IPS-15b (cell line): ENCODE results near the gene ELAC1.

ENCODE experiments used
- H3K27me3 ChIP-seq: one replicate; pipeline ENCODE4 v1.6.1; 2013; ENCODE audit warnings: low read length; ENCODE audit not compliant: control insufficient read depth, insufficient read depth
- H3K36me3 ChIP-seq: one replicate; pipeline ENCODE4 v1.6.1; 2013; ENCODE audit warnings: low read length; ENCODE audit not compliant: control insufficient read depth, insufficient read depth
- H3K4me1 ChIP-seq: one replicate; pipeline ENCODE4 v1.6.1; 2013; ENCODE audit warnings: mild to moderate bottlenecking, low read length; ENCODE audit not compliant: control insufficient read depth, insufficient read depth
- H3K4me3 ChIP-seq: one replicate; pipeline ENCODE4 v1.5.1; 2013; ENCODE audit warnings: low read depth, low read length
- H3K9ac ChIP-seq: one replicate; pipeline ENCODE4 v1.6.1; 2013; ENCODE audit warnings: low read depth, mild to moderate bottlenecking, low read length
- H3K9me3 ChIP-seq: one replicate; pipeline ENCODE4 v1.6.1; 2013; ENCODE audit warnings: mild to moderate bottlenecking, low read length; ENCODE audit not compliant: control insufficient read depth, insufficient read depth

The ELAC1 gene

DNA sequence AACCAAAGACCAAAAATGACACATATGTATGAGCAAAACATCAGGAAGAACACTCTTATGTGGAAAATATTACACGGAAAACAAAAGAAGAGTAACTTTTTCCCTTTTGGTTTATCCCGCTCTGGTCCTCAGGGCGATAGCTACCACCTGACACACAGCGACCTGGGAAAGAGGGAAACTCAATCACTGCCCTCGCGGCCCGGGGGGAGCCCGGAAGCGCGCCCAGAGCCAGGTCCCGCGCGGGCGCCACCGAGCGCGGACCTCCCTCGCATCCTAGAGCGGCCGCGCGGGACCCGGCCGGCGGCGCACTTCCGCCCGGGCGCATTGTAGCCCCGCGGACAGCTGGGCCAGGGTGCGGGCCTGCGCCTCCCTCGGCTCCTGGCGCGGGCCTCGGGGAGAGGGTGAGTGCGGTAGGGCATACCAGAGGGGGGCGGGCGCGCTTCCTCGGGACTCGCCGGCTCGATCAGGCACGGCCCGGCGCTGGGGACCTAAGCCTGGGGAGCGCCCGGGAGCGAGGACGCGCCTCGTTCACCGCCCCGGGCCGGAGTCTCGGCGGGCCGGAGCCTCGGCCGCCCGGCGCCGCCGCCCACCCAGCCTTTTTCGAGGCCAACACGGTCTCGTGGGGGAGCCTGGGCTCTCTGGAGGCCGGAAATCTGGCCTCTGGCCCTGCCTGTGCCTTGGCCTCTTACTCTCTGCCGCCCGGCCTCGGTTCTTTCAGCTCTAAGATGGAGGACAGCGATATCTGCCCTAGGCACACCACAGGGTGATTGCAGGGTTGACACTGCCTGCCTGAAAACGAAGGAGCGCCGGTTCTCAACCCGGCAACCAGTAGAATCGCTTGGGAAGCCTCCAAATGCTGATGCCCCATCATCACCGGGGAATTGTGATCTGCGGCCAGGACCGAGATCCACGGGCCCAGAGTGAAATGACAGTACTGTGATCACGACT lies at the start of gene ELAC1:
Gene ELAC1 (plus strand): TSS at position 327 of the 948 bp plus-strand sequence. CDS start 6,365 bp downstream, outside the sequence.
- H3K9me3 ChIP-seq, result no peaks in the 10 kb centered on the region
- H3K4me1 ChIP-seq, result no peaks in the 10 kb centered on the region
- peak within 1 kb of the TSS; percentile 89 for H3K9ac ChIP-seq
- H3K27me3 ChIP-seq, result no peaks in the 10 kb centered on the region
- H3K4me3 ChIP-seq, result peak within 1 kb of the TSS; percentile 72
- H3K36me3 ChIP-seq, result no peaks in the 10 kb centered on the region

- Histone ChIP-seq H3K4me3 (no peak overlapping the region), H3K9ac (no peak overlapping the region), H3K4me1 (no peaks in the 10 kb centered on the region), H3K36me3 (no peaks in the 10 kb centered on the region), H3K9me3 (no peaks in the 10 kb centered on the region), H3K27me3 (no peaks in the 10 kb centered on the region)
These were observed 49.7 kb upstream of the ELAC1 start for GRCh38 chr18:50918153-50918552.

- Histone ChIP-seq H3K9me3 (no peaks in the 10 kb centered on the region), H3K27me3 (no peaks in the 10 kb centered on the region), H3K4me1 (no peaks in the 10 kb centered on the region), H3K9ac (no peak overlapping the region), H3K4me3 (no peak overlapping the region), H3K36me3 (peaks cover 7% of the 10 kb centered on the region)
These were observed 43.5 kb upstream of the ELAC1 start for GRCh38 chr18:50924372-50924771.

DNA sequence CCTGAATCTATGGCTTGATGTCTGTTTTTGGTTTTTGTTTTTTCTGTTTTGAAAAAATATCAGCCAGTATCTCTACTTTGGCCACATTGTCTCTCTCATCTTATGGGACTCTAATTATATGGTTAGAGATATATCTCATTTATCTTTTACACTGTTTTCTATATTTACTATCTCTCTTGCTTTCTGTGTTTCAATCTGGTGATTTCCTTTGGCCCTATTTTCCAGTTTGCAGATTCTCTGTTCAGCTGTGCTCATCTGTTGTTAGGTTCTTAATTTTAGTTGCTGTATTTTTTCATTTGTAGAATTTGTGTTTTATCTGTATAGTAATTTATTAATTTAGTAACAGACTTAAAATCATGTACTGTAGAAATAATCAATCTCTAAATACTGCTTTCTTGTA lies 41.3 kb upstream of the ELAC1 start:
- Histone ChIP-seq H3K27me3 (no peaks in the 10 kb centered on the region), H3K4me1 (no peaks in the 10 kb centered on the region), H3K4me3 (no peak overlapping the region), H3K9me3 (no peaks in the 10 kb centered on the region), H3K36me3 (peaks cover 7% of the 10 kb centered on the region), H3K9ac (no peak overlapping the region)

- H3K9ac ChIP-seq, result no peak overlapping the region
- H3K9me3 ChIP-seq, result no peaks in the 10 kb centered on the region
- no peaks in the 10 kb centered on the region for H3K27me3 ChIP-seq
- H3K4me1 ChIP-seq, result no peaks in the 10 kb centered on the region
- H3K36me3 ChIP-seq, result peaks cover 7% of the 10 kb centered on the region
- H3K4me3 ChIP-seq, result no peak overlapping the region
These were observed 39.3 kb upstream of the ELAC1 start for GRCh38 chr18:50928551-50928950.

DNA sequence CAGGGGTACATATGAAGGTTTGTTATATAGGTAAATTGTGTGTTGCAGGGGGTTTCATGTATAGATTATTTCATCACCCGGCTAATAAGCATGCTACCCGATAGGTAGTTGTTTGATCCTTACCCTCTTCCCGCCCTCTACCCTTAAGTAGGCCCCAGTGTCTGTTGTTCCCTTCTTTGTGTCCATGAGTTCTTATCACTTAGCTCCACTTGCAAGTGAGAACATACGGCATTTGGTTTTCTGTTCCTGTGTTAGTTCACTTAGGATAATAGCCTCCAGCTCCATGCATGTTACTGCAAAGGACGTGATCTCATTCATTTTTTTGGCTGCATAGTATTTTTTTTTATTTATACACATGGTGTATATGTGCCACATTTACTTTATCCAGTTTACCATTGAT lies 34.2 kb upstream of the ELAC1 start:
- Histone ChIP-seq H3K36me3 (no peaks in the 10 kb centered on the region), H3K27me3 (no peaks in the 10 kb centered on the region), H3K9ac (no peak overlapping the region), H3K4me3 (no peak overlapping the region), H3K9me3 (no peaks in the 10 kb centered on the region), H3K4me1 (no peaks in the 10 kb centered on the region)

- H3K36me3 ChIP-seq, result no peaks in the 10 kb centered on the region
- no peak overlapping the region for H3K4me3 ChIP-seq
- H3K4me1 ChIP-seq, result no peaks in the 10 kb centered on the region
- H3K9ac ChIP-seq, result no peak overlapping the region
- no peaks in the 10 kb centered on the region for H3K27me3 ChIP-seq
- H3K9me3 ChIP-seq, result no peaks in the 10 kb centered on the region
These were observed 33.2 kb upstream of the ELAC1 start for GRCh38 chr18:50934545-50935211.

DNA sequence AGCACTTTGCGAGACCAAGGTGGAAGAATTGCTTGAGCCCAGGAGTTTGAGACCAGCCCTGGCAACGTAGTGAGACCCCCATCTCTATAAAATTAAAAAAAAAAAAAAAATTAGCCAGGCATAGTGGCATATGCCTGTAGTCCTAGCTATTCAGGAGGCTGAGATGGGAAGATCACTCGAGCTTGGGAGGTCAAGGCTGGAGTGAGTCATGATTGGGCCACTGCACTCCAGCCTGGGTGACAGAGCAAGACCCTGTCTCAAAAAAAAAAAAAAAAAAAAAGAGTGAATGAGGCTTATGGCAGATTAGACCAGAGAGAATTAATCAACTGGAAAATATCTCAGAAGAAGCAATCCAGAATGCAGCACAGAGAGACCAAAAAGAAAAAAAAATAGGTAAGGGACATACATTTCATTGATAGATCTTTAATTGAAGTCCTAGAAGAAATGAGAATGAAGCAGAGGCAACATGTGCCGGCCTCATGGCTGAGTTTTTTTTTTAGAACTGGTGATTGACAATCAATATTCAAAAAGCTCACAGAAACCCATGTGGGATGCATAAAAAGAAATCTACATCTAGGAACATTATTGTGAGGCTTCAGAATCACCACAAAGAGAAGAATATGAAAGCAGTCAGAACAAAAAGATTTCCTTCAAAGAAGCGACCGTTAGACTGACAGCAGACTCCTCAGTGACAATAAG lies 32.2 kb upstream of the ELAC1 start:
- Histone ChIP-seq H3K27me3 (no peaks in the 10 kb centered on the region), H3K4me3 (no peak overlapping the region), H3K9me3 (no peaks in the 10 kb centered on the region), H3K9ac (no peak overlapping the region), H3K4me1 (no peaks in the 10 kb centered on the region), H3K36me3 (no peaks in the 10 kb centered on the region)

GRCh38 chr18:50937183-50937582 lies 30.7 kb upstream of the ELAC1 start:
- Histone ChIP-seq H3K4me1 (no peaks in the 10 kb centered on the region), H3K27me3 (no peaks in the 10 kb centered on the region), H3K9me3 (no peaks in the 10 kb centered on the region), H3K36me3 (no peaks in the 10 kb centered on the region), H3K4me3 (no peak overlapping the region), H3K9ac (no peak overlapping the region)

GRCh38 chr18:50938912-50939311 lies 28.9 kb upstream of the ELAC1 start:
- Histone ChIP-seq H3K9me3 (no peaks in the 10 kb centered on the region), H3K9ac (no peak overlapping the region), H3K4me1 (no peaks in the 10 kb centered on the region), H3K36me3 (no peaks in the 10 kb centered on the region), H3K4me3 (no peak overlapping the region), H3K27me3 (no peaks in the 10 kb centered on the region)

DNA sequence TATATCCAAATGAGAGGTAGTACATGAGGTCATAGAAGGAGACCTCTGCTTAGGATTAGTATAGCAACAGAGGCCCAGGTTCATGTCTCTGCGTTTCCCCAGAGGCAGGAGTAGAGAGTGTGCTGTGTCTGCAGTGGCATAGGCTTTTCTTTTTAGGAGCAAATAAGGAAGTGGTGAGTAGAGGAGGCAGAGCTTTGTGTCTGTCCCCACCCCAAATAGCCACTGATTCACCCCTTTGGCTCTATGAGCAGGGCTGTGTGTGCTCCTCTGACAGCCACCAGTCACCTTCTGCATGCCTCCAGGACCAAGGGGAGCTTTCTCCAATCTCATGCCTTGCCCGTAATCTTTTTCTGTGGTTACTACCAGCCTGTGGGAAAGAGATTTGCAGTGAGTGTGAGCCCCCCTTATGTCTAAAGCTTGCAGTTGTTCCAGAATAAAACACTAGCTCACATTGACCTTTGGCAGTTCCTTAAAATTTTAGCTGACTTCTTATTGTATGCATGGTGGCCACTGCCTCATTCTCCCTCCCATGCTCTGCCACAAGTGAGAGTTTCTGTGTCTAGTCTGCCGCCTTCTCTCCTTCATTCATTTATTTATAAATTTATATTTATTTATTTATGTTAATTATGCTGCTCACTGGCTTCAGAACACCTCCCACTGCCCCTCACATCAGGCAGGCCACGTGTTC lies 23.5 kb upstream of the ELAC1 start:
- H3K36me3 ChIP-seq, result no peaks in the 10 kb centered on the region
- H3K9ac ChIP-seq, result no peak overlapping the region
- no peaks in the 10 kb centered on the region for H3K4me1 ChIP-seq
- no peaks in the 10 kb centered on the region for H3K27me3 ChIP-seq
- no peak overlapping the region for H3K4me3 ChIP-seq
- H3K9me3 ChIP-seq, result no peaks in the 10 kb centered on the region
